Measurements from ENCODE around the gene GPR84. TPM values are rescaled to one million over a fixed set of nuclear protein-coding genes. Genes with fewer than 3 reads are reported as not detected.

GPR84 gene
- polyA plus RNA-seq, 6 donors from 2014 or later = not detected

- peaks cover 0 to 5% of the 10 kb centered on the region in 2 donors for H3K36me3 Mint-ChIP-seq
- peak; percentile 81 for DNase-seq
- peak; percentile 93 to 98 for ATAC-seq (ENCODE audit: low read depth in 2 of 2)
- no peaks in the 10 kb centered on the region for H3K27me3 Mint-ChIP-seq
- no peak overlapping the region for H3K4me3 Mint-ChIP-seq
- H3K27ac Mint-ChIP-seq = no peak overlapping the region
- H3K4me1 Mint-ChIP-seq = peaks cover 5 to 7% (median 7%) of the 10 kb centered on the region in 3 donors
- no peaks in the 10 kb centered on the region for H3K9me3 Mint-ChIP-seq
These were observed 34.9 kb upstream of the GPR84 start for GRCh38 chr12:54398995-54399793.

DNA sequence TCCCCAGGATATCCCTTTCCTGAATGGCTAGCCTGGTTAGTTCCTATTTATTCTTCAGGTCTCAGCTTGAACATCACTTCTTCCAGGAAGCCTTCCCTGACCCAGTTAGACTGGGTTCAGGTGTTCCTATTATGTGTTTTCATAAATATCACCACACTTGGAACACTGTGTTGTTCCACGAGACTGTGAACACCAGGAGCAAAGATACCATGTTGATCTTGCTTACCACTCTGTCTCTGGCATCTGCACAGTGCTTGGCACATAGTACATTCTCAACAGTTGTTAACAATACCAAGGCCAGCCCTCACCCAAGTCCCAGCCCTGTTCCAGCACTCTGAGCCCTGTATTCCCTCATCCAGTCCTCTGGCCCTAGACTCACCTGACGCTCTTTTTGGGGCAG lies 33.9 kb upstream of the GPR84 start:
- H3K27me3 Mint-ChIP-seq = no peaks in the 10 kb centered on the region
- H3K9me3 Mint-ChIP-seq = no peaks in the 10 kb centered on the region
- peaks cover 13 to 17% (median 15%) of the 10 kb centered on the region in 3 donors for H3K4me1 Mint-ChIP-seq
- no peak overlapping the region for H3K4me3 Mint-ChIP-seq
- DNase-seq (no peak), ATAC-seq (ENCODE audit: low read depth in 2 of 2) (no peak)
- H3K36me3 Mint-ChIP-seq = peaks cover 0 to 5% of the 10 kb centered on the region in 2 donors
- no peak overlapping the region for H3K27ac Mint-ChIP-seq

GRCh38 chr12:54397157-54397556 lies 32.9 kb upstream of the GPR84 start:
- ATAC-seq (ENCODE audit: low read depth in 2 of 2) (no peak), DNase-seq (no peak)
- Mint-ChIP-seq H3K36me3 (peaks cover 0 to 5% of the 10 kb centered on the region in 2 donors), H3K9me3 (no peaks in the 10 kb centered on the region), H3K27ac (peak overlapping the region in 1 of 6 donors; percentile 38), H3K4me1 (peaks cover 17 to 24% (median 19%) of the 10 kb centered on the region in 3 donors), H3K4me3 (no peak overlapping the region), H3K27me3 (no peaks in the 10 kb centered on the region)

DNA sequence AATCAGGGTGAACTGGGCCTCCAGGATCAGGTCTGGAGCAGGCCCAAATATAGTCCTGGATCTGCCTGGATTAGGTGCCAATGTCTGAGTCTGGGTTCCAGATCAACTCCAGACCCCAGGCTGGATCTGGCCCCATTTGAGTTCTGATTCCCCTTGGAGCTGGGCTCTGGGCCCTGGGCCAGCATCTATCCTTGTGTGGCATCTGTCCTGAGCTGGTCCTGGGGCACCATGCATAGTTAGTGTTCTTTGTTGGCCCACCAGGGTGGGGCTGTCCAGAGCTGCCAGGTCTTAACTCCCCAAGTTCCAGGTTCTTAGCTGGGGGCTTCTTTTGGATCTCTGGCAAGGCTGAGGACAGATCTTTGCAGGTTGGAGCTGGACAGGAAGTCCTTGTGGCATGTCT lies 31.3 kb upstream of the GPR84 start:
- no peak overlapping the region for H3K27ac Mint-ChIP-seq
- peaks cover 0 to 5% of the 10 kb centered on the region in 2 donors for H3K36me3 Mint-ChIP-seq
- H3K4me1 Mint-ChIP-seq = peaks cover 31 to 37% (median 34%) of the 10 kb centered on the region in 3 donors
- H3K4me3 Mint-ChIP-seq = no peak overlapping the region
- H3K9me3 Mint-ChIP-seq = no peaks in the 10 kb centered on the region
- ATAC-seq (ENCODE audit: low read depth in 2 of 2) = no peak
- no peaks in the 10 kb centered on the region for H3K27me3 Mint-ChIP-seq
- DNase-seq = no peak

DNA sequence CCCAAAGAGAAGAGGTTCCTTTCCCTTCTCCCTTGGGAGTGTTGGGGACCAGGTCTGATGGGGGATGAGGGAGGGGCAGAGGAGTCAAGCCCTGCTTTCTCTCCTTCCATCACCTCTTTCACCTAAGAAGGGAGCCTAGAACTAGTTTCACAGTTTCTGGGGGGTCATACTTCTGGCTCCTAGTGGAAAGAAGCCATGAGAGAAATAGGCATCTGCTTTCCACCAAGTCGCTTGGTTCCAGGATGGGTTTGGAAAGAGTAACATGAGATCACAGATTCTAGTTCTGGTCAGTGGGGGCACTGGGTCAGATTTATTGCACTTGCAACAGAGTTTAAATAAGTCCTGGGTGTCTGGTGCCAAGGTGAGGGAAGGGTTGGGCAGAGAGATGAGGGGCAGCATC lies 30.7 kb upstream of the GPR84 start:
- H3K4me3 Mint-ChIP-seq = peak overlapping the region in 1 of 8 donors; percentile 80
- ATAC-seq (ENCODE audit: low read depth in 2 of 2) = no peak
- no peaks in the 10 kb centered on the region for H3K9me3 Mint-ChIP-seq
- H3K4me1 Mint-ChIP-seq = peaks cover 35 to 43% (median 40%) of the 10 kb centered on the region in 3 donors
- no peak for DNase-seq
- no peaks in the 10 kb centered on the region for H3K27me3 Mint-ChIP-seq
- H3K36me3 Mint-ChIP-seq = peaks cover 0 to 5% of the 10 kb centered on the region in 2 donors
- H3K27ac Mint-ChIP-seq = peak overlapping the region in 1 of 6 donors; percentile 54

- H3K9me3 Mint-ChIP-seq = no peaks in the 10 kb centered on the region
- peaks cover 0 to 3% of the 10 kb centered on the region in 2 donors for H3K36me3 Mint-ChIP-seq
- H3K27me3 Mint-ChIP-seq = no peaks in the 10 kb centered on the region
- peak overlapping the region in 1 of 6 donors; percentile 70 for H3K27ac Mint-ChIP-seq
- peaks cover 41 to 49% (median 45%) of the 10 kb centered on the region in 3 donors for H3K4me1 Mint-ChIP-seq
- ATAC-seq (ENCODE audit: low read depth in 2 of 2) (peak in 1 of 2 donors; percentile 17), DNase-seq (peak; percentile 39)
- H3K4me3 Mint-ChIP-seq = peak overlapping the region in 6 of 8 donors; percentile 26 to 80 (median 48)
These were observed 30.0 kb upstream of the GPR84 start for GRCh38 chr12:54394281-54394719.

GRCh38 chr12:54393743-54394142 lies 29.5 kb upstream of the GPR84 start:
- no peaks in the 10 kb centered on the region for H3K27me3 Mint-ChIP-seq
- ATAC-seq (ENCODE audit: low read depth in 2 of 2) (no peak), DNase-seq (no peak)
- H3K36me3 Mint-ChIP-seq = no peaks in the 10 kb centered on the region
- H3K9me3 Mint-ChIP-seq = no peaks in the 10 kb centered on the region
- peaks cover 43 to 55% (median 47%) of the 10 kb centered on the region in 3 donors for H3K4me1 Mint-ChIP-seq
- H3K27ac Mint-ChIP-seq = peak overlapping the region in 2 of 6 donors; percentile 69 to 70
- peak overlapping the region in 5 of 8 donors; percentile 26 to 80 (median 53) for H3K4me3 Mint-ChIP-seq

- Mint-ChIP-seq H3K36me3 (no peaks in the 10 kb centered on the region), H3K4me3 (peak overlapping the region in 3 of 8 donors; percentile 12 to 84 (median 26)), H3K27me3 (no peaks in the 10 kb centered on the region), H3K4me1 (peaks cover 49 to 60% (median 52%) of the 10 kb centered on the region in 3 donors), H3K27ac (peak overlapping the region in 1 of 6 donors; percentile 69), H3K9me3 (no peaks in the 10 kb centered on the region)
- DNase-seq (no peak), ATAC-seq (ENCODE audit: low read depth in 2 of 2) (no peak)
These were observed 28.9 kb upstream of the GPR84 start for GRCh38 chr12:54393207-54393609.

DNA sequence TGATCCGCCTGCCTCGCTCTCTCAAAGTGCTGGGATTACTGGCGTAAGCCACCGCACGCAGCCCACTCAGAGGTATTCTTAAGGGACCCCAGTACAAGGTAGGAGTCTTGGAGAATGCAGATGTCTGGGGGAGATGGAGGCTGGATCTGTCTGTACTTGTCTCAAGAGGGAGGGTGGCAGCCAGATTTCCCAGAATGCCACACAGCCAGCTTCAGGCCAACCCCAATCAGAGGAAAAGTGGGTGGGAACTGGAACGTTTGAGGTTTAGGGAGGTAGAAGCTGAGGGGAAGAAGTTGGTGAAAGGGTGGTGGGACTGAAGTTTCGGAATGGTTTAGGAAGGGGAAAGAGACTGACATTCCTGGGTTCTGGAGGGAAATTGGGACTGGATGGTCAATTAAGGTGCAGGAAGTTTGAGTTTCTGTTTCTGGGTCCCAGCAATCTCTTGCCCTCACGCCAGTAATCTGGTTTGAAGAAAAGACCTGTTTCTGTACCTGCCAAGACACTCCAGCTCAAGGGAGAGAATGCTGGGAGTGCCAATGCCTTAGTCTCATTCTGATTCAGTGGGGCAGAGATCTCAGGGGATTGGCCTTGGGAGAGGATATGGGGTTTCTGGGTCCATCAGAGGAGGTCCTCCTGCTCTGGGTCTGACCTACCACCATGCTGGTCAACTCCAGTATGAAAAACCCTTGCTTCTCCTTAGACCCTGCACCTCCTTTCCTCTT lies 28.4 kb upstream of the GPR84 start:
- DNase-seq = no peak
- H3K36me3 Mint-ChIP-seq = no peaks in the 10 kb centered on the region
- H3K9me3 Mint-ChIP-seq = no peaks in the 10 kb centered on the region
- ATAC-seq (ENCODE audit: low read depth in 2 of 2) = no peak
- no peak overlapping the region for H3K27ac Mint-ChIP-seq
- peak overlapping the region; percentile 26 to 96 (median 66) for H3K4me3 Mint-ChIP-seq
- peaks cover 52 to 66% (median 58%) of the 10 kb centered on the region in 3 donors for H3K4me1 Mint-ChIP-seq
- H3K27me3 Mint-ChIP-seq = no peaks in the 10 kb centered on the region

DNA sequence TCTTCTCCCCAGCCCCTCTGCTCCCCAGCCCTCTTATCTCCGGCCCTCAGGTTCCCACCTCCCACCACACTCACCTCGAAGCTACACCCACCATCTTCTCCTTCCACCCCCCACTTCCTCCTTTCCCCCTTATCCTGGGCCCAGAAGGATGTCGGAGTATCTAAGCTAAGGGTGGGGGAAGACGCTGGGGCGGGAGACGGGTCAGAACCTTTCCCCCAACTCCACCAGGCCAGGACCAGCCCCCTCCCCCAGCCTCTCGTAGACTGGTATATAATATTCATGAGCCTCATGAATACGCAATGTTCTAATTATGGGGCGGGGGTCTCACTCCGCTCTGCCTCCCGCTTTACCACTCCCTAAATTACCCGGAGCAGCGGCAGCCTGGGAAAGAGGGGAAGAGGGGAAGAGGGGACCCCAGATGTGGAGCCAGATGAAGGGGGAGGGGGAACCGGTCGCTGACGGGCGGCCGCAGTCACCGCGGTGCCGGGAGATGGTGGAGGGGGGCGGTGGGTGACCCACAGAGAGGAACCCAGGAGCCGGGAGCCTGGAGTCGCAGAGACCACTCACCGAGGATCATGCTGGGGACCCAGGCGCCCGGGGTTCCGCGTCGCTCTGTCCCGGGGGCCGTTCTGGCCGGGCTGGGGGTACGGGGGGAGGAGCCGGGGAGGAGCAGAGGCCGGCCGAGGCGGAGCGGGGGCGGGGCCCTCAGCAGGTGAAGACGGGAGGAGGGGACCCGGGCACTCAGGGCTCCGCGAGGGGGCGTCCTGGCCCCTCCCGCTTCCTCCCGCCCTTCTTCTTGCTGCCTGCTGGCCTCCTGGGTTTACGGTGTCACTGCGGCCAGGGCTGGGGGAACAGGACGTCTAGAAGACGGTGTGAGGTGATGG lies 26.6 kb upstream of the GPR84 start:
- ATAC-seq (ENCODE audit: low read depth in 2 of 2) = peak; percentile 87 to 89
- H3K4me3 Mint-ChIP-seq = peak overlapping the region; percentile 68 to 97 (median 92)
- no peaks in the 10 kb centered on the region for H3K36me3 Mint-ChIP-seq
- H3K27ac Mint-ChIP-seq = peak overlapping the region in 3 of 6 donors; percentile 13 to 70 (median 65)
- H3K27me3 Mint-ChIP-seq = no peaks in the 10 kb centered on the region
- H3K9me3 Mint-ChIP-seq = no peaks in the 10 kb centered on the region
- peaks cover 60 to 80% (median 72%) of the 10 kb centered on the region in 3 donors for H3K4me1 Mint-ChIP-seq
- DNase-seq = peak; percentile 73

DNA sequence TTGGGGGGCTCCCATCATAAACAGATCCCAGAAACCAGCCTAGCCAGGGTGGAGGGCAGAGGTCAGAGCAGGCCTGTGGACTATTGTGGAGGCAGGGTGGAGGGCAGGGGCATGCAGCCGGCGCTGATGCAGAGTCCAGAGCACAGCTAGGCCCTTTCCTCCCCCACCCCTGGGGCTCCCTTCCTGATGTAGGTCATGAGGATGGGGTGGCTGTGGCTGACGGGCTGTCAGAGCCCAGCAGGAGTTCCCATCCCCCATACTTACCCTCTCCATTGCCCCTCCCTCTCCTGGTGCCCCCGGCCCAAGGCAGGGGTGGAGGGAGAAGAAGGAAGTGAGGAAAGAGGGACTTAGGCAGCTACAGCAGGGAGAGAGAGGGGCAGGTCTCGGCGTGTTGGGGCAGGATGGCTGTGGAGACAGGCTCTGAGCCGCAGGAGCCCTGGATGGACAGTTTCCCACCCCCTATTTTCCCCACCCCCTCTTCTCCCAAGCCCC lies 25.9 kb upstream of the GPR84 start:
- DNase-seq (no peak), ATAC-seq (ENCODE audit: low read depth in 2 of 2) (no peak)
- no peaks in the 10 kb centered on the region for H3K9me3 Mint-ChIP-seq
- no peaks in the 10 kb centered on the region for H3K27me3 Mint-ChIP-seq
- H3K27ac Mint-ChIP-seq = peak overlapping the region in 2 of 6 donors; percentile 13 to 85
- no peaks in the 10 kb centered on the region for H3K36me3 Mint-ChIP-seq
- H3K4me1 Mint-ChIP-seq = peaks cover 64 to 87% (median 79%) of the 10 kb centered on the region in 3 donors
- peak overlapping the region; percentile 68 to 97 (median 89) for H3K4me3 Mint-ChIP-seq

- DNase-seq (no peak), ATAC-seq (ENCODE audit: low read depth in 2 of 2) (no peak)
- H3K27me3 Mint-ChIP-seq = no peaks in the 10 kb centered on the region
- H3K9me3 Mint-ChIP-seq = no peaks in the 10 kb centered on the region
- H3K4me3 Mint-ChIP-seq = peak overlapping the region; percentile 68 to 97 (median 89)
- peaks cover 69 to 91% (median 84%) of the 10 kb centered on the region in 3 donors for H3K4me1 Mint-ChIP-seq
- no peaks in the 10 kb centered on the region for H3K36me3 Mint-ChIP-seq
- peak overlapping the region in 5 of 6 donors; percentile 13 to 85 (median 18) for H3K27ac Mint-ChIP-seq
These were observed 25.4 kb upstream of the GPR84 start for GRCh38 chr12:54389607-54390175.

Measured in naive B cell (primary cell).